Ovary (tissue), 9 donors: Measurements from ENCODE around the gene MUC5AC. TPM values are rescaled to one million over a fixed set of nuclear protein-coding genes. Genes with fewer than 3 reads are reported as not detected.

ENCODE experiments used
- DNase-seq, 5 donors: peaks; one replicate each; pipeline ENCODE4 v3.0.0-alpha.2; 2019 to 2020
- H3K27ac ChIP-seq, 2 donors: fragments of 200-600 bp; one replicate each; pipeline versions ENCODE4 v1.5.1 to v1.8.0; 2019 to 2022
- H3K27me3 ChIP-seq: fragments of 200-600 bp; one replicate; pipeline ENCODE4 v1.8.0; 2022
- H3K36me3 ChIP-seq: fragments of 200-600 bp; sonication (generic); one replicate; pipeline ENCODE4 v1.5.1; 2019
- H3K4me1 ChIP-seq: one replicate; pipeline ENCODE4 v1.8.1; 2013; ENCODE audit warnings: mild to moderate bottlenecking, moderate library complexity; ENCODE audit not compliant: insufficient read depth
- H3K4me3 ChIP-seq: fragments of 200-600 bp; sonication (generic); one replicate; pipeline ENCODE4 v1.5.1; 2017
- H3K9me3 ChIP-seq, 2 donors: fragments of 200-600 bp in 1 of 2; sonication (generic) in 1 of 2; one replicate each; pipeline versions ENCODE4 v1.5.1 to v1.8.1; 2013 to 2019; ENCODE audit warnings: mild to moderate bottlenecking in 1 of 2, moderate library complexity in 1 of 2
- EP300 ChIP-seq: sonication (generic); formaldehyde crosslinking; IDR thresholded peaks from one replicate; pipeline ENCODE4 v1.6.1; 2017; ENCODE audit warnings: antibody characterized with exemption
- POLR2A ChIP-seq: fragments of 450-650 bp; IDR thresholded peaks from one replicate; pipeline ENCODE4 v1.6.1; 2017; ENCODE audit warnings: antibody characterized with exemption, mild to moderate bottlenecking, moderate library complexity
- WGBS, 3 donors: extraction: QIAGEN DNeasy Blood & Tissue Kit in 1 of 3; methylation state at CpG; one replicate each; pipeline versions ENCODE4 v1.1.5 to v1.1.7; 2013 to 2017; 5-methylcytosine and 5-hydroxymethylcytosine counted together
- intact Hi-C, 4 donors: fragments of 100-400 bp; cut with DNase I; formaldehyde crosslinking; loops; one replicate each; pipeline versions ENCODE4 v1.11.0 to v1.15.1; 2022 to 2023
- polyA plus RNA-seq, 2 donors: library from polyadenylated mRNA; stranded (reverse); fragments of 200-250 nt in 1 of 2; fragments of 350-450 nt in 1 of 2; fragmentation: Illumina TruSeq in 1 of 2; extraction: RNeasy Lipid Tissue Mini Kit (QIAGEN cat#74804) in 1 of 2; gene quantifications; one replicate each; pipeline ENCODE4 v1.2.3, GENCODE V29; 2013 to 2014
- total RNA-seq, 7 donors: library from RNA; depleted of rRNA in 2 of 7; stranded (reverse); fragments of >200 nt in 2 of 7; fragmentation: NEBNext Ultra II Directional in 3 of 7; extraction: Animal tissue kit (Norgen Biotek cat#: 25700) in 3 of 7; gene quantifications; one replicate each; pipeline versions ENCODE4 v1.1.0 to v1.2.4, GENCODE V29; 2016 to 2023
- TF ChIP-seq, protein P1 (sequence below), 3 donors: fragments of 450-650 bp in 2 of 3; fragments of 200-600 bp in 1 of 3; IDR thresholded peaks; one replicate each; pipeline versions ENCODE4 v1.5.1 to v1.8.0; 2016 to 2022; ENCODE audit warnings: antibody characterized with exemption in 3 of 3, mild to moderate bottlenecking in 1 of 3
- donor health status: DM: no; HTN: no; CAD: no; lungs with moderate emphysema.
- donor health status: DM: no; HTN: no; CAD: no.
- donor health status: Bipolar disorder and iron deficiency.
- donor health status: DM: yes; HTN: yes; CAD: no.
- donor health status: DM: no; HTN: no; CAD: no.
- donor health status: DM: yes; HTN: yes; CAD: no.

Gene MUC5AC
- total and polyA plus RNA-seq, 9 donors, result 0.03 TPM; not detected in 8

- Histone ChIP-seq H3K9me3 (no peaks in the 10 kb centered on the region), H3K4me3 (no peak overlapping the region), H3K27ac (no peak overlapping the region), H3K36me3 (no peaks in the 10 kb centered on the region), H3K4me1 (no peaks in the 10 kb centered on the region), H3K27me3 (no peaks in the 10 kb centered on the region)
- intact Hi-C loops, result no loop called here
- peak in 1 of 5 donors; percentile 4 for DNase-seq
- WGBS, 3 donors, result 87 to 91% (median 87%) methylated on average over 12 of the region's 12 CpGs
- TF ChIP-seq EP300 (no peak), POLR2A (no peak)
- TF ChIP-seq, protein P1, sequence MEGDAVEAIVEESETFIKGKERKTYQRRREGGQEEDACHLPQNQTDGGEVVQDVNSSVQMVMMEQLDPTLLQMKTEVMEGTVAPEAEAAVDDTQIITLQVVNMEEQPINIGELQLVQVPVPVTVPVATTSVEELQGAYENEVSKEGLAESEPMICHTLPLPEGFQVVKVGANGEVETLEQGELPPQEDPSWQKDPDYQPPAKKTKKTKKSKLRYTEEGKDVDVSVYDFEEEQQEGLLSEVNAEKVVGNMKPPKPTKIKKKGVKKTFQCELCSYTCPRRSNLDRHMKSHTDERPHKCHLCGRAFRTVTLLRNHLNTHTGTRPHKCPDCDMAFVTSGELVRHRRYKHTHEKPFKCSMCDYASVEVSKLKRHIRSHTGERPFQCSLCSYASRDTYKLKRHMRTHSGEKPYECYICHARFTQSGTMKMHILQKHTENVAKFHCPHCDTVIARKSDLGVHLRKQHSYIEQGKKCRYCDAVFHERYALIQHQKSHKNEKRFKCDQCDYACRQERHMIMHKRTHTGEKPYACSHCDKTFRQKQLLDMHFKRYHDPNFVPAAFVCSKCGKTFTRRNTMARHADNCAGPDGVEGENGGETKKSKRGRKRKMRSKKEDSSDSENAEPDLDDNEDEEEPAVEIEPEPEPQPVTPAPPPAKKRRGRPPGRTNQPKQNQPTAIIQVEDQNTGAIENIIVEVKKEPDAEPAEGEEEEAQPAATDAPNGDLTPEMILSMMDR (IDR thresholded peaks at IDR 0.05), result no peak
Measured at GRCh38 chr11:1116104-1116503, 41.6 kb upstream of the MUC5AC start.

- TF ChIP-seq EP300 (no peak), POLR2A (no peak)
- TF ChIP-seq, protein P1 (IDR thresholded peaks at IDR 0.05), result no peak
- Histone ChIP-seq H3K4me3 (no peak overlapping the region), H3K4me1 (no peaks in the 10 kb centered on the region), H3K9me3 (no peaks in the 10 kb centered on the region), H3K27me3 (no peaks in the 10 kb centered on the region), H3K36me3 (no peaks in the 10 kb centered on the region), H3K27ac (no peak overlapping the region)
- WGBS, 3 donors, result 37 to 47% (median 41%) methylated on average over 23 of the region's 23 CpGs
- intact Hi-C loops, result no loop called here
- peak in 2 of 5 donors; percentile 6 to 19 for DNase-seq
Measured at GRCh38 chr11:1116666-1117390, 40.9 kb upstream of the MUC5AC start.

DNA sequence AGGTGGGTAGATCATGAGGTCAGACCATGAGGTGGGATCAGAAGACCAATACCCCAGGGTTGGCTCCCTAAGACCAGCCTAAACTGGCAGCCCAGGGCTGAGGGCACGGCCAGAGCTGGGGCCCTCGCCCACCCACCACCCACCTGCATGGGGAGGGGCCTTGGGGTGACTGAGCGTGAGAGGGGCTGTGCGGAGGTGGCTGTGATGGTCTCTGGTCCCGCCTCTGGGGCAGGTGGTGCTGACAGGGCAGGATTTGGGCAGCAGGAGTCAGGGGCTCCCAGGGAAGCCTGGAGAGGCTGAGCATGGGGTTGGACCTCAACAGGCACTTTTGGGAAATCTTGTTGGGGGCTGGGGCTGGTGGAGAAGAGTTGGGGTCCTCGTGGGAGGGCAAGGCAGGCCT, 39.8 kb upstream of the MUC5AC start:
- 81 to 82% (median 82%) methylated on average over 6 of the region's 6 CpGs for WGBS, 3 donors
- Histone ChIP-seq H3K9me3 (no peaks in the 10 kb centered on the region), H3K27ac (no peak overlapping the region), H3K4me3 (no peak overlapping the region), H3K27me3 (no peaks in the 10 kb centered on the region), H3K4me1 (no peaks in the 10 kb centered on the region), H3K36me3 (no peaks in the 10 kb centered on the region)
- DNase-seq, result peak in 1 of 5 donors; percentile 2
- TF ChIP-seq EP300 (no peak), POLR2A (no peak)
- TF ChIP-seq, protein P1 (IDR thresholded peaks at IDR 0.05), result no peak
- intact Hi-C loops, result no loop called here

GRCh38 chr11:1118755-1119603, 38.8 kb upstream of the MUC5AC start:
- no peak overlapping the region for H3K4me3 ChIP-seq
- no peak overlapping the region for H3K27ac ChIP-seq
- 73 to 81% (median 79%) methylated on average over 22 of the region's 22 CpGs for WGBS, 3 donors
- TF ChIP-seq, protein P1 (IDR thresholded peaks at IDR 0.05), result no peak
- TF ChIP-seq EP300, result no peak
- no peak for TF ChIP-seq POLR2A
- intact Hi-C loops, result no loop called here
- H3K36me3 ChIP-seq, result no peaks in the 10 kb centered on the region
- no peaks in the 10 kb centered on the region for H3K27me3 ChIP-seq
- no peak for DNase-seq
- no peaks in the 10 kb centered on the region for H3K4me1 ChIP-seq
- no peaks in the 10 kb centered on the region for H3K9me3 ChIP-seq
